ENCODE results near the gene MAD2L1. TPM values are rescaled to one million over a fixed set of nuclear protein-coding genes. Genes with fewer than 3 reads are reported as not detected.
A peak's percentile ranks its signal among the peaks of the same experiment; 100 is the strongest.
"Not testable (repeated sequence)": the region's sequence is repeated elsewhere in the genome, so short reads cannot be mapped to it uniquely, and the experiment has no call there.

MAD2L1 gene
- total RNA-seq, 1 experiment from 2014 or later = 76.6 TPM

GRCh38 chr4:120065974-120066516, 603 bp downstream of the MAD2L1 start:
- Histone ChIP-seq H3K27ac (ENCODE audit: low read length) (peak overlapping the region; percentile 72), H3K4me1 (ENCODE audit: insufficient read depth, low read length) (peaks cover 32% of the 10 kb centered on the region), H4K20me1 (ENCODE audit: low read length) (peaks cover 23% of the 10 kb centered on the region; the same call in 1 of the 2 replicates), H3K9me3 (ENCODE audit: low read length) (no peaks in the 10 kb centered on the region), H3K79me2 (ENCODE audit: low read length) (peaks cover 61% of the 10 kb centered on the region), H3K36me3 (ENCODE audit: low read depth, low read length) (peaks cover 3% of the 10 kb centered on the region; the same call in 1 of the 2 replicates), H3K9me2 (replicated peaks; ENCODE audit: low read length) (no peaks in the 10 kb centered on the region), H2AFZ (ENCODE audit: low read length) (peak overlapping the region; percentile 72), H3F3A (ENCODE audit: low read length, unreplicated experiment) (no peaks in the 10 kb centered on the region), H3K4me3 (ENCODE audit: low read length) (peak overlapping the region; percentile 80), H3K27me3 (ENCODE audit: low read length) (no peaks in the 10 kb centered on the region), H3K4me2 (ENCODE audit: low read length) (peak overlapping the region; percentile 81), H3K9ac (ENCODE audit: low read length) (peak overlapping the region; percentile 89)
- peak; percentile 33 for DNase-seq
- ATAC-seq = no peak
- TF ChIP-seq CTCF (conservative IDR thresholded peaks at IDR 0.05; ENCODE audit: low read depth, low read length) = no peak
- no peak for TF ChIP-seq EZH2 (IDR thresholded peaks at IDR 0.05; ENCODE audit: low read length, unreplicated experiment)
- TF ChIP-seq EZH2phosphoT487 (IDR thresholded peaks at IDR 0.05; ENCODE audit: borderline replicate concordance, low read length) = no peak
- ChIA-PET POLR2A (ENCODE audit: unreplicated experiment) (interaction anchor here (0.6 kb wide), 1 partner anchor 443 kb away, joined by 4 read pairs; no protein-coding TSS in a partner anchor), CTCF (no interaction called here)
- TSS peak; percentile 61 for BruUV-seq (replicated peaks)
- intact Hi-C loops (cut with micrococcal nuclease) = no loop called here

GRCh38 chr4:120064887-120065286, 1.8 kb downstream of the MAD2L1 start:
- peak overlapping the region; percentile 81 for H3K4me2 ChIP-seq (ENCODE audit: low read length)
- ChIA-PET POLR2A (ENCODE audit: unreplicated experiment) (no interaction called here), CTCF (no interaction called here)
- TF ChIP-seq CTCF (conservative IDR thresholded peaks at IDR 0.05; ENCODE audit: low read depth, low read length) (no peak), EZH2phosphoT487 (IDR thresholded peaks at IDR 0.05; ENCODE audit: borderline replicate concordance, low read length) (no peak), EZH2 (IDR thresholded peaks at IDR 0.05; ENCODE audit: low read length, unreplicated experiment) (no peak)
- H2AFZ ChIP-seq (ENCODE audit: low read length) = no peak overlapping the region
- H3K9me3 ChIP-seq (ENCODE audit: low read length) = no peaks in the 10 kb centered on the region
- no peaks in the 10 kb centered on the region for H3F3A ChIP-seq (ENCODE audit: low read length, unreplicated experiment)
- no peak overlapping the region for H3K27ac ChIP-seq (ENCODE audit: low read length)
- H3K27me3 ChIP-seq (ENCODE audit: low read length) = no peaks in the 10 kb centered on the region
- peaks cover 32% of the 10 kb centered on the region for H3K4me1 ChIP-seq (ENCODE audit: insufficient read depth, low read length)
- H3K79me2 ChIP-seq (ENCODE audit: low read length) = peaks cover 72% of the 10 kb centered on the region
- ATAC-seq (no peak), DNase-seq (no peak)
- peaks cover 23% of the 10 kb centered on the region; the same call in 1 of the 2 replicates for H4K20me1 ChIP-seq (ENCODE audit: low read length)
- no peaks in the 10 kb centered on the region for H3K9me2 ChIP-seq (replicated peaks; ENCODE audit: low read length)
- peak overlapping the region; percentile 80 for H3K4me3 ChIP-seq (ENCODE audit: low read length)
- BruUV-seq (replicated peaks) = no TSS peak
- peaks cover 15% of the 10 kb centered on the region for H3K36me3 ChIP-seq (ENCODE audit: low read depth, low read length)
- H3K9ac ChIP-seq (ENCODE audit: low read length) = peak overlapping the region; percentile 89
- intact Hi-C loops (cut with micrococcal nuclease) = no loop called here

- Histone ChIP-seq H3K4me2 (ENCODE audit: low read length) (peak overlapping the region; percentile 81), H3K79me2 (ENCODE audit: low read length) (peaks cover 79% of the 10 kb centered on the region), H3K36me3 (ENCODE audit: low read depth, low read length) (peaks cover 26% of the 10 kb centered on the region), H4K20me1 (ENCODE audit: low read length) (peaks cover 23% of the 10 kb centered on the region; the same call in 1 of the 2 replicates), H3K4me1 (ENCODE audit: insufficient read depth, low read length) (peaks cover 28% of the 10 kb centered on the region)
- BruUV-seq (replicated peaks); H3K9ac ChIP-seq (ENCODE audit: low read length); ATAC-seq; H2AFZ ChIP-seq (ENCODE audit: low read length); H3K27ac ChIP-seq (ENCODE audit: low read length); H3K4me3 ChIP-seq (ENCODE audit: low read length); intact Hi-C loops (cut with micrococcal nuclease); POLR2A ChIA-PET (ENCODE audit: unreplicated experiment); H3K9me3 ChIP-seq (ENCODE audit: low read length); CTCF ChIA-PET; H3F3A ChIP-seq (ENCODE audit: low read length, unreplicated experiment); DNase-seq; H3K27me3 ChIP-seq (ENCODE audit: low read length); H3K9me2 ChIP-seq (replicated peaks; ENCODE audit: low read length): not testable (repeated sequence)
These were observed 2.9 kb downstream of the MAD2L1 start for GRCh38 chr4:120063711-120064110.
